Activated gamma-delta T cell (primary cell): ENCODE measurements around the gene HAVCR1.
"Not testable (repeated sequence)": the region's sequence is repeated elsewhere in the genome, so short reads cannot be mapped to it uniquely, and the experiment has no call there.

Experiments used
- DNase-seq: peaks from one replicate; lab custom pipeline; 2025; lab: John Stamatoyannopoulos, UW

HAVCR1 gene

GRCh38 chr5:157049605-157050004 lies 9.3 kb downstream of the HAVCR1 start:
- DNase-seq, result no peak

- no peak for DNase-seq
Observed at GRCh38 chr5:157047898-157048297, 11.0 kb downstream of the HAVCR1 start.

GRCh38 chr5:157047016-157047415 lies 11.9 kb downstream of the HAVCR1 start:
- not testable (repeated sequence) for DNase-seq

- no peak for DNase-seq
Observed at GRCh38 chr5:157046041-157046440, 12.9 kb downstream of the HAVCR1 start.

GRCh38 chr5:157045601-157046000 lies 13.3 kb downstream of the HAVCR1 start:
- no peak for DNase-seq

GRCh38 chr5:157038568-157039187 lies 20.2 kb downstream of the HAVCR1 start:
- DNase-seq, result no peak

GRCh38 chr5:157034106-157035072 lies 24.5 kb downstream of the HAVCR1 start:
- DNase-seq, result not testable (repeated sequence)

- no peak for DNase-seq
Observed at GRCh38 chr5:157033071-157033583, 25.8 kb downstream of the HAVCR1 start.

- no peak for DNase-seq
Observed at GRCh38 chr5:157030692-157031091, 28.2 kb downstream of the HAVCR1 start.

GRCh38 chr5:157029457-157029856 lies 29.5 kb downstream of the HAVCR1 start:
- no peak for DNase-seq

GRCh38 chr5:157027663-157028062 lies 31.3 kb downstream of the HAVCR1 start:
- DNase-seq, result not testable (repeated sequence)

- DNase-seq, result no peak
Observed at GRCh38 chr5:157026789-157027424, 32.0 kb downstream of the HAVCR1 start.

- DNase-seq, result no peak
Observed at GRCh38 chr5:157025093-157025698, 33.7 kb downstream of the HAVCR1 start.

GRCh38 chr5:157024208-157024959 lies 34.5 kb downstream of the HAVCR1 start:
- DNase-seq, result no peak

GRCh38 chr5:157022024-157022423 lies 36.9 kb downstream of the HAVCR1 start:
- DNase-seq, result no peak

GRCh38 chr5:157020511-157021222 lies 38.2 kb downstream of the HAVCR1 start:
- no peak for DNase-seq

GRCh38 chr5:157020002-157020401 lies 38.9 kb downstream of the HAVCR1 start:
- DNase-seq, result no peak

GRCh38 chr5:157014143-157014542 lies 44.8 kb downstream of the HAVCR1 start:
- DNase-seq, result not testable (repeated sequence)

GRCh38 chr5:157006262-157006661 lies 52.7 kb downstream of the HAVCR1 start:
- no peak for DNase-seq

GRCh38 chr5:157004893-157005551 lies 53.9 kb downstream of the HAVCR1 start:
- DNase-seq, result no peak
